DOHH2 (cell line): ENCODE results near the gene MAPK6.

Experiments
- EZH2phosphoT487 ChIP-seq: fragments of 200-600 bp; sonication (generic); IDR thresholded peaks from 2 replicates; pipeline ENCODE4 v1.6.1; 2017; ENCODE audit warnings: borderline replicate concordance, mild to moderate bottlenecking, antibody characterized with exemption, low read length, moderate library complexity, mixed read lengths
- TF ChIP-seq, protein P1 (sequence below): fragments of 200-600 bp; sonication (generic); IDR thresholded peaks from one replicate; pipeline ENCODE4 v1.5.1; 2014; ENCODE audit warnings: antibody characterized with exemption, mild to moderate bottlenecking, low read depth, low read length; ENCODE audit not compliant: poor library complexity, severe bottlenecking

DNA sequence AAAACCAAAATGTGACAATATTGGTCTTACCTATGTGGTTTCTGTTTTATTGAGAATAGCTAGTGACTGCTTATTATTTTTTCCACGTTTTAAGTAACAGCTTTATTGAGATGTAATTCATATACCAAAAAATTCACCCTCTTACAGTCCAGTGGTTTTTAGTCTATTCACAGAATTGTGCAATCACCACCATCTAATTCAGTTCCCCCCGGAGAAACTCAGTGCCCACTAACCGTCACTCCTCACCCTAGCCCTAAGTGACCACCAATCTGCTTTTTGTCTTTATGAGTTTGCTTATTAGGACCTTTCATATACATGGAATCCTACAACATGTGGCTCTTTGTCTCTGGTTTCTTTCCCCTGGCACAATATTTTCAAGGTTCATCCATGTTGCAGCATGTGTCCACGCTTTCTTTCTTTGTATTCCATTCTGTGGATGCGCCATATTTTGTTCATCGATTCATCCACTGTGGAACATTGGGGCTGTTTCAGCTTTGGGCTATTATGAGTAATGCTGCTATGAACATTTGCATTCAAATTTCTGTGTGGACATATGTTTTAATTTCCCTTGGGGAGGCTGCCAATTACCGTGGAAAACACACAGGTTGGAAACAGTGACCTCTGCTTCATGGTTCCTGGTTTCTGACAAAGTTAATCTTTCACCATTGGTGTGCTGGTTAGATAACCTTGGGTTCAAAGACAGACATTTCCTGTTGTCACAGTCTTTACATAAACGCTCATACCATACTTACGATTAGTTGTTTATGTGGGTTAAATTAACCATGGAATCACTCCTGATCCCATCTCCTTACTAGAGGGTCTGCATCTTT, 96.8 kb downstream of the MAPK6 start:
- TF ChIP-seq, protein P1, sequence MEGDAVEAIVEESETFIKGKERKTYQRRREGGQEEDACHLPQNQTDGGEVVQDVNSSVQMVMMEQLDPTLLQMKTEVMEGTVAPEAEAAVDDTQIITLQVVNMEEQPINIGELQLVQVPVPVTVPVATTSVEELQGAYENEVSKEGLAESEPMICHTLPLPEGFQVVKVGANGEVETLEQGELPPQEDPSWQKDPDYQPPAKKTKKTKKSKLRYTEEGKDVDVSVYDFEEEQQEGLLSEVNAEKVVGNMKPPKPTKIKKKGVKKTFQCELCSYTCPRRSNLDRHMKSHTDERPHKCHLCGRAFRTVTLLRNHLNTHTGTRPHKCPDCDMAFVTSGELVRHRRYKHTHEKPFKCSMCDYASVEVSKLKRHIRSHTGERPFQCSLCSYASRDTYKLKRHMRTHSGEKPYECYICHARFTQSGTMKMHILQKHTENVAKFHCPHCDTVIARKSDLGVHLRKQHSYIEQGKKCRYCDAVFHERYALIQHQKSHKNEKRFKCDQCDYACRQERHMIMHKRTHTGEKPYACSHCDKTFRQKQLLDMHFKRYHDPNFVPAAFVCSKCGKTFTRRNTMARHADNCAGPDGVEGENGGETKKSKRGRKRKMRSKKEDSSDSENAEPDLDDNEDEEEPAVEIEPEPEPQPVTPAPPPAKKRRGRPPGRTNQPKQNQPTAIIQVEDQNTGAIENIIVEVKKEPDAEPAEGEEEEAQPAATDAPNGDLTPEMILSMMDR = no peak
- TF ChIP-seq EZH2phosphoT487 = no peak
